Neural progenitor cell (in vitro differentiated cells): ENCODE data around the gene GALK1.

Source experiments
- CTCF ChIP-seq: fragments of 200-600 bp; sonication (generic); IDR thresholded peaks from 2 replicates; pipeline ENCODE4 v1.5.1; 2017; ENCODE audit warnings: antibody characterized with exemption, mild to moderate bottlenecking
- EZH2 ChIP-seq: fragments of 200-600 bp; sonication (generic); IDR thresholded peaks from 2 replicates; pipeline ENCODE4 v1.6.1; 2017; ENCODE audit warnings: antibody characterized with exemption, mild to moderate bottlenecking, moderate library complexity
- EZH2phosphoT487 ChIP-seq: fragments of 200-600 bp; sonication (generic); IDR thresholded peaks from 2 replicates; pipeline ENCODE4 v1.6.1; 2017; ENCODE audit warnings: antibody characterized with exemption

GRCh38 chr17:75736173-75736835 is 28.7 kb downstream of the GALK1 start:
- no peak for TF ChIP-seq CTCF
- TF ChIP-seq EZH2, result no peak
- no peak for TF ChIP-seq EZH2phosphoT487
